ENCODE data around the gene ZNF121.
"Not testable (repeated sequence)": the region's sequence is repeated elsewhere in the genome, so short reads cannot be mapped to it uniquely, and the experiment has no call there.

- TF ChIP-seq CTCF, POLR2A (IDR thresholded peaks at IDR 0.05): not testable (repeated sequence)
Observed at GRCh38 chr19:9539921-9540320, 44.4 kb downstream of the ZNF121 start.

Measured in sigmoid colon (tissue), 3 donors.